Muscle of leg (tissue), 11 donors: ENCODE results near the gene ALDH18A1. TPM values are rescaled to one million over a fixed set of nuclear protein-coding genes. Genes with fewer than 3 reads are reported as not detected.
A peak's percentile ranks its signal among the peaks of the same experiment; 100 is the strongest.

Experiments
- DNase-seq: peaks from one replicate; pipeline ENCODE4 v3.0.0; 2013
- H3K27ac ChIP-seq: one replicate; pipeline ENCODE4 v1.5.1; 2013; ENCODE audit warnings: mild to moderate bottlenecking, low read length, control low read depth
- H3K27me3 ChIP-seq: one replicate; pipeline ENCODE4 v1.6.1; 2013; ENCODE audit warnings: low read length; ENCODE audit not compliant: control insufficient read depth, insufficient read depth
- H3K36me3 ChIP-seq: one replicate; pipeline ENCODE4 v1.6.1; 2013; ENCODE audit warnings: low read length; ENCODE audit not compliant: control insufficient read depth, insufficient read depth
- H3K4me1 ChIP-seq: one replicate; pipeline ENCODE4 v1.6.1; 2013; ENCODE audit warnings: low read length; ENCODE audit not compliant: control insufficient read depth, insufficient read depth
- H3K4me3 ChIP-seq: one replicate; pipeline ENCODE4 v1.5.1; 2013; ENCODE audit warnings: low read length, control low read depth
- H3K9me3 ChIP-seq: replicated peaks from 2 replicates; pipeline ENCODE4 v1.6.1; 2013; ENCODE audit warnings: low read depth, low read length; ENCODE audit not compliant: control insufficient read depth
- WGBS: methylation state at CpG from one replicate; pipeline ENCODE4 v1.1.5; 2013; ENCODE audit warnings: missing lambda C conversion rate; ENCODE audit not compliant: insufficient coverage; 5-methylcytosine and 5-hydroxymethylcytosine counted together
- polyA plus RNA-seq, 8 donors: library from polyadenylated mRNA; unstranded; fragments of 120-200 nt; gene quantifications; one replicate each; pipeline versions ENCODE4 v1.2.1 to v1.2.3, GENCODE V29; 2013; ENCODE audit warnings: inconsistent platforms in 1 of 8, low replicate concordance in 1 of 8; ENCODE audit not compliant: insufficient read length in 8 of 8, insufficient read depth in 1 of 8
- total RNA-seq: library from RNA; stranded (reverse); fragments of 120-200 nt; gene quantifications from one replicate; pipeline ENCODE4 v1.2.4, GENCODE V29; 2013

Gene ALDH18A1
- total and polyA plus RNA-seq, 9 donors, result 37.1 to 70.3 (median 45.5) TPM

DNA sequence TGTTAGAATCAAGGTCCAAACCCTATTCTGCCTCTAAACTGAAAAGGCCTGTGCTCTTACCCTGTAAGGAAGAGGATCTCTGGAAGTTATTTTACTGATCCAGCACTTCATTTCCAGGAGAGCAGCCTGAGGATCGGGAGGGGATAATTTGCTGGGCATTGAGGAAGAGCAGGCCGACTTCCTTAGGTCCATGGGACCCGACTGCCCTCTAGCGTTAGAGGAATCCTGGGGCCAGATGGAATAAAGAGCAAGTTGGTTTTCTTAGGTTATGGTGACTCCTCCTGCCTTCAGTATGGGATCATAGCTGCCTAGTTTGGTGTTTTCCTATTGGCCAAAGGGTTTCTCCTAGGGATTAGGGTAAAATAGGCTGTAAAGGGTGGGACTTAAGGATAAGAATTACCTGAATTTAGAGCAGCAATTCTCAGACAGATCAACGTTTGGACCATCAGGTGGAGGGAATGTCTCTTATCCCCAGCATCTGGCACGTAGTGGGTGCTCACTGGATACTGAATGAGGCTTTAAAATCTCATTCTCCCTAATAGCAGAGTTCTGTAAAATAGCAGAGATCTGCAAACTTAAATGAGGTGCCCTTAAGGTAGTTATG, 55.3 kb downstream of the ALDH18A1 start:
- Histone ChIP-seq H3K27ac (no peak overlapping the region), H3K27me3 (no peaks in the 10 kb centered on the region), H3K36me3 (peaks cover 15% of the 10 kb centered on the region), H3K9me3 (no peaks in the 10 kb centered on the region), H3K4me1 (peaks cover 21% of the 10 kb centered on the region), H3K4me3 (no peak overlapping the region)
- WGBS, result 4% methylated on average over 5 of the region's 6 CpGs
- peak; percentile 95 for DNase-seq

DNA sequence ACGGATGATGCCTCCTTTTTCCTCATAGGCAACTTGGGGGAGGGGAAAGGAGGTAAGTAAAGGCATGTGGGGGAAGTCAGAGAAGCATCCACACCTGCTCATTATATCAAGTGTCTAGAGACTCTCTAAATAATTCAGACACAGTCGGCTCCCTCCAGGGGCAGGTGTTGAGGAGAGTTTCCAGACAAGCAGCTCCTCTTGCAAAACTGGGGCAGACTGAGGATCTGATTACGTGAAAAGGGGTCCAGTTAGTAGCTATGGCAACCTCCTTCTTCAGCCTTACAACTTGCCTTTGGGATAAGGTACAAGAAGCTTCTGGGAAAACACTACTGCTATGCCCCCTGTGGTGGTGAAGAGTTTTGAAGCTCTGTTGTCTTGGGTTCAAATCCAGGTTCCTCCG, 56.4 kb downstream of the ALDH18A1 start:
- DNase-seq, result no peak
- Histone ChIP-seq H3K4me3 (no peak overlapping the region), H3K9me3 (no peaks in the 10 kb centered on the region), H3K36me3 (peaks cover 6% of the 10 kb centered on the region), H3K27ac (no peak overlapping the region), H3K27me3 (no peaks in the 10 kb centered on the region), H3K4me1 (peaks cover 18% of the 10 kb centered on the region)
- no CpG with 5 or more reads among the region's 4 CpGs for WGBS

DNA sequence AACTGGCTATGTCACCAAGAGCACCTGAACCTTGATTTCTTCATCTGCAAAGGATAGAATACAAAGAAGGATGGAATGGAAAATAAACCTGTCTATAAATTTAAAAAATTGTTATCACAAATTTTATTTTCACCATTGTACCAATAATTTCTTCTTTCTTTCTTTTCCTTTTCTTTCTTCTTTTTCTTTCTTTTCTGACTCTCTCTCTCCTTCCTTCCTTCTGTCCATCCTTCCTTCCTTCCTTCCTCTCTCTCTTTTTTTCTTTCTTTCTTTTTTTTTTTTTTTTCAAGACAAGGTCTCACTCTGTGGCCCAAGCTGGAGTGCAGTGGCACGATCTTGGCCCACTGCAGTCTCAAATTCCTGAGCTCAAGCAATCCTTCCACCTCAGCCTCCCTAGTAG, 58.7 kb downstream of the ALDH18A1 start:
- H3K27ac ChIP-seq, result no peak overlapping the region
- no peaks in the 10 kb centered on the region for H3K36me3 ChIP-seq
- no peaks in the 10 kb centered on the region for H3K9me3 ChIP-seq
- no CpG with 5 or more reads among the region's 1 CpG for WGBS
- H3K4me3 ChIP-seq, result no peak overlapping the region
- no peaks in the 10 kb centered on the region for H3K4me1 ChIP-seq
- no peak for DNase-seq
- no peaks in the 10 kb centered on the region for H3K27me3 ChIP-seq

DNA sequence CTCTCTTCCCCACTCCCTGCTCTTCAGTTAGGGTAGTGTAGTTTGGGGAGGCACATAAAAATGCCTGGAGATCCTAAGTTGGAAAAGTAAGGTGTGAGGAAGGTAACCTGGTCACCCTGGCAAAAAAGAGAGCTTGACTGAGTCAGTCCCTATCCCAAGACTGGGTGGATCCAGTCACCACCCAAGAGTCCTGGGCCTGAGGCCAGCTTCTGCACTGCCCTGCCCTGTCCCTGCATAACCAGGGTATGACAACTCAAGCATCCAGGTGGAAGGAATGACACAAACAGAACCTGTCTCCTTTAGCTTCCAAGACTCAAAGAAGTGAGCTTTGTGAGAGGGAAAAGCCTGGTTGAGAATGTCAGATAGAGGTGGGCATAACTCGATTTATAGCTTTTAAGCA, 68.5 kb downstream of the ALDH18A1 start:
- DNase-seq, result no peak

GRCh38 chr10:95579835-95580535, 76.5 kb downstream of the ALDH18A1 start:
- no peak for DNase-seq
- H3K27me3 ChIP-seq, result peaks cover 2% of the 10 kb centered on the region
- H3K9me3 ChIP-seq, result no peaks in the 10 kb centered on the region
- no peak overlapping the region for H3K27ac ChIP-seq
- no peaks in the 10 kb centered on the region for H3K36me3 ChIP-seq
- H3K4me3 ChIP-seq, result no peak overlapping the region
- H3K4me1 ChIP-seq, result no peaks in the 10 kb centered on the region
- no CpG with 5 or more reads among the region's 2 CpGs for WGBS

More for the DNA sequence above, 68.5 kb downstream of the ALDH18A1 start:
- H3K9me3 ChIP-seq, result peaks cover 3% of the 10 kb centered on the region
- no peaks in the 10 kb centered on the region for H3K27me3 ChIP-seq
- H3K4me1 ChIP-seq, result no peaks in the 10 kb centered on the region
- H3K36me3 ChIP-seq, result no peaks in the 10 kb centered on the region
- H3K27ac ChIP-seq, result no peak overlapping the region
- WGBS, result no CpG with 5 or more reads among the region's 1 CpG
- H3K4me3 ChIP-seq, result no peak overlapping the region

DNA sequence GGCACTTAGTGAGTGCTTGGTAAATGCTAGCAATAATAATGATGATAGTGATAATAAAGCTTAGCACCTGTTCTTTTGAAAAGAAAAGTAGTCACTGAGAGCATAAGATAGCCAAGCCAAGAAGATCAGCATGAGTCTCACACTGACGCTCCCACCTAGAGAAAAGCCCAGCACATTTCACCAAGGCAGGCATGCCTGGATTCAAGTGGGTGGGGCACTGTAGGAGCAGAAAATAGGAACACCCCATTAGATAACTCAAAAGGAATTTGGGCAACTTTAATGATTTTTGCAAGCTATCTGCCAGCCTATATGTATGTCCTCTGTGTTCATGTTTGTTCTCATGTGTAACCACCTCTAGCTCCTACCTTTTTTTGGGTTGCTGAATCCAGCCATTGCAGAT, 77.2 kb downstream of the ALDH18A1 start:
- no CpG with 5 or more reads among the region's 1 CpG for WGBS
- Histone ChIP-seq H3K27me3 (peaks cover 2% of the 10 kb centered on the region), H3K9me3 (no peaks in the 10 kb centered on the region), H3K27ac (no peak overlapping the region), H3K4me3 (no peak overlapping the region), H3K36me3 (no peaks in the 10 kb centered on the region), H3K4me1 (no peaks in the 10 kb centered on the region)
- no peak for DNase-seq

DNA sequence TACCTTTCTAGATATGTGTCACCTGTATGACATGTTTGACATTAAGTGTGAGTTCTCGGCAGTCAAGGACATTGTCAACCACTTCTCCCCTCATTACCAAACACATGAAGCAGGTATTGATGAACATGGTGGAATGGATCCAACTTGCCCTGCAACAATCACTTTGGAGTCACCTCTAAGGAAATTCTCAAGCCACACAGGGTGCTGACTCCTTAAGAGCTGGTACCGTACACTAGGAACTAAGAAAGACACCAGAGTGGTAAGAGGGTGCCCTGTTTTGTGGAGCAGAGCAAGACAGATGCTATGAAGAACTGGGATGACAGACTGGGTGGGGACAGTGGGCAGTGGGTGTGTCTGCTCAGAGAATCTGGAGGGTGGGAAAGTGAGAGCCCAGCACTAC, 77.9 kb downstream of the ALDH18A1 start:
- H3K27me3 ChIP-seq, result peaks cover 2% of the 10 kb centered on the region
- no peaks in the 10 kb centered on the region for H3K9me3 ChIP-seq
- no peak overlapping the region for H3K4me3 ChIP-seq
- no peak overlapping the region for H3K27ac ChIP-seq
- no peak for DNase-seq
- 88% methylated on average over 1 of the region's 2 CpGs for WGBS
- H3K36me3 ChIP-seq, result no peaks in the 10 kb centered on the region
- H3K4me1 ChIP-seq, result no peaks in the 10 kb centered on the region

- Histone ChIP-seq H3K27ac (no peak overlapping the region), H3K4me1 (peaks cover 4% of the 10 kb centered on the region), H3K4me3 (no peak overlapping the region), H3K36me3 (no peaks in the 10 kb centered on the region), H3K27me3 (no peaks in the 10 kb centered on the region), H3K9me3 (no peaks in the 10 kb centered on the region)
- DNase-seq, result no peak
- WGBS, result 72% methylated on average over 7 of the region's 11 CpGs
These were observed 81.7 kb downstream of the ALDH18A1 start for GRCh38 chr10:95574649-95575365.

GRCh38 chr10:95573964-95574604, 82.4 kb downstream of the ALDH18A1 start:
- no peaks in the 10 kb centered on the region for H3K9me3 ChIP-seq
- H3K27me3 ChIP-seq, result no peaks in the 10 kb centered on the region
- H3K4me1 ChIP-seq, result peaks cover 4% of the 10 kb centered on the region
- no peak overlapping the region for H3K4me3 ChIP-seq
- no peak overlapping the region for H3K27ac ChIP-seq
- H3K36me3 ChIP-seq, result no peaks in the 10 kb centered on the region
- DNase-seq, result no peak
- WGBS, result 80% methylated on average over 4 of the region's 6 CpGs

- no peak overlapping the region for H3K4me3 ChIP-seq
- H3K27me3 ChIP-seq, result no peaks in the 10 kb centered on the region
- no peak overlapping the region for H3K27ac ChIP-seq
- DNase-seq, result no peak
- 60% methylated on average over 1 of the region's 3 CpGs for whole genome bisulfite sequencing
- H3K4me1 ChIP-seq, result peaks cover 4% of the 10 kb centered on the region
- H3K36me3 ChIP-seq, result no peaks in the 10 kb centered on the region
- no peaks in the 10 kb centered on the region for H3K9me3 ChIP-seq
These were observed 83.0 kb downstream of the ALDH18A1 start for GRCh38 chr10:95573527-95573926.
